ENCODE results near the gene LDLRAD4.

Gene LDLRAD4

GRCh38 chr18:13440277-13441248 is 222.0 kb downstream of the LDLRAD4 start:
- TF ChIP-seq ZFX (IDR thresholded peaks at IDR 0.05) (no peak), CTCF (conservative IDR thresholded peaks at IDR 0.05) (no peak; the same call in 1 of the 2 replicates)
- H3K27ac ChIP-seq: no peak overlapping the region

GRCh38 chr18:13441736-13442135 is 223.2 kb downstream of the LDLRAD4 start:
- H3K27ac ChIP-seq: no peak overlapping the region
- no peak for TF ChIP-seq CTCF (conservative IDR thresholded peaks at IDR 0.05)
- TF ChIP-seq ZFX (IDR thresholded peaks at IDR 0.05): no peak

- no peak overlapping the region for H3K27ac ChIP-seq
- TF ChIP-seq CTCF (conservative IDR thresholded peaks at IDR 0.05): no peak
- no peak for TF ChIP-seq ZFX (IDR thresholded peaks at IDR 0.05)
Observed at GRCh38 chr18:13442451-13442850, 223.9 kb downstream of the LDLRAD4 start.

GRCh38 chr18:13443552-13443951 is 225.0 kb downstream of the LDLRAD4 start:
- TF ChIP-seq CTCF (conservative IDR thresholded peaks at IDR 0.05) (no peak), ZFX (IDR thresholded peaks at IDR 0.05) (no peak)
- H3K27ac ChIP-seq: no peak overlapping the region

- no peak for TF ChIP-seq CTCF (conservative IDR thresholded peaks at IDR 0.05)
- no peak for TF ChIP-seq ZFX (IDR thresholded peaks at IDR 0.05)
- no peak overlapping the region for H3K27ac ChIP-seq
Observed at GRCh38 chr18:13444430-13445240, 226.1 kb downstream of the LDLRAD4 start.

GRCh38 chr18:13445241-13445897 is 226.8 kb downstream of the LDLRAD4 start:
- no peak overlapping the region for H3K27ac ChIP-seq
- TF ChIP-seq CTCF (conservative IDR thresholded peaks at IDR 0.05) (no peak), ZFX (IDR thresholded peaks at IDR 0.05) (no peak; the same call in 1 of the 2 replicates)
